Thymus (tissue), 11 donors: ENCODE measurements around the gene CENPC. TPM values are rescaled to one million over a fixed set of nuclear protein-coding genes. Genes with fewer than 3 reads are reported as not detected.
"Not testable (repeated sequence)": the region's sequence is repeated elsewhere in the genome, so short reads cannot be mapped to it uniquely, and the experiment has no call there.

Source experiments
- DNase-seq, 9 donors: peaks; one replicate each; pipeline ENCODE4 v3.0.0-alpha.2; 2013; ENCODE audit warnings: low spot score in 9 of 9, low read depth in 6 of 9, missing footprints in 1 of 9
- H3K27ac ChIP-seq, 2 donors: one replicate each; pipeline ENCODE4 v1.5.1; 2013; ENCODE audit warnings: control low read depth in 1 of 2, low read depth in 1 of 2, low read length in 1 of 2, mild to moderate bottlenecking in 1 of 2, moderate library complexity in 1 of 2
- H3K27me3 ChIP-seq, 2 donors: one replicate each; pipeline ENCODE4 v1.5.1; 2013; ENCODE audit warnings: low read length in 1 of 2; ENCODE audit not compliant: control insufficient read depth in 2 of 2, insufficient read depth in 1 of 2
- H3K36me3 ChIP-seq, 2 donors: one replicate each; pipeline ENCODE4 v1.5.1; 2013; ENCODE audit warnings: low read length in 1 of 2, mild to moderate bottlenecking in 1 of 2, moderate library complexity in 1 of 2; ENCODE audit not compliant: control insufficient read depth in 2 of 2, insufficient read depth in 2 of 2
- H3K4me1 ChIP-seq, 2 donors: one replicate each; pipeline ENCODE4 v1.5.1; 2013; ENCODE audit warnings: low read length in 2 of 2; ENCODE audit not compliant: control insufficient read depth in 2 of 2, insufficient read depth in 2 of 2
- H3K4me3 ChIP-seq, 2 donors: one replicate each; pipeline ENCODE4 v1.5.1; 2013; ENCODE audit warnings: low read length in 2 of 2, control low read depth in 1 of 2, mild to moderate bottlenecking in 1 of 2
- H3K9me3 ChIP-seq, 2 donors: one replicate each; pipeline ENCODE4 v1.5.1; 2013; ENCODE audit warnings: low read length in 1 of 2, mild to moderate bottlenecking in 1 of 2; ENCODE audit not compliant: control insufficient read depth in 2 of 2, insufficient read depth in 1 of 2
- WGBS: extraction: QIAGEN DNeasy Blood & Tissue Kit; methylation state at CpG from one replicate; pipeline ENCODE4 v1.1.7; 2013; 5-methylcytosine and 5-hydroxymethylcytosine counted together
- polyA plus RNA-seq: library from polyadenylated mRNA; stranded (reverse); fragments of 200-250 nt; gene quantifications from one replicate; pipeline ENCODE4 v1.2.3, GENCODE V29; 2013
- total RNA-seq: library from RNA; stranded (reverse); fragments of 120-200 nt; gene quantifications from one replicate; pipeline ENCODE4 v1.2.4, GENCODE V29; 2013
- donor health status: healthy.

The CENPC gene
- total and polyA plus RNA-seq, 2 donors, result 10.7 to 33.7 TPM

DNA sequence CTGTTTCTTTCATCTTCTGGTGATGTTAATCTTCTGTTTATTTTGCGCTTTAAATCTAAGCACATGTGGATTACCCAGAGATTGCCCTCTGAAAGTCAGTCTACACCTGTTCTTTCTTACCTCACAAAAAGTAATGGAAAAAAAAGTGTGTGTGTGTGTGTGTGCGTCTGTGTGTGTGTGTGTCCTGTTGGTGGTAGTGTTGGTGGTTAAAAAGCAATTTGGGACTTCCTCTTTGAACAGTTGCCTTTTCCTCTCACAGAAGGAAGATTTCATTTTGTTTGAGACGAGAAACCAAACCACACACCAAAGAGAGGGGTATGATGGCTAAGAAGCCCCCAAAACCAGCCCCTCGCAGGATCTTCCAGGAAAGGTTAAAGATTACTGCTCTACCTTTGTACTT, 13.2 kb upstream of the CENPC start, which contains the start of gene STAP1:
Gene STAP1 (plus strand): TSS at position 235 of the 400 bp plus-strand sequence. CDS start 83 bp downstream, at position 318.
- 5% methylated on average over 4 of the region's 4 CpGs for WGBS
- peak within 1 kb of the TSS; percentile 64 to 78 for H3K27ac ChIP-seq
- peak within 1 kb of the TSS; percentile 33 to 41 for H3K4me3 ChIP-seq
- peak in 8 of 9 donors; percentile 45 to 88 (median 69) for DNase-seq
- no peaks in the 10 kb centered on the region for H3K9me3 ChIP-seq
- H3K4me1 ChIP-seq, result peaks cover 7 to 13% of the 10 kb centered on the region in 2 donors
- H3K27me3 ChIP-seq, result no peaks in the 10 kb centered on the region
- no peaks in the 10 kb centered on the region for H3K36me3 ChIP-seq

DNA sequence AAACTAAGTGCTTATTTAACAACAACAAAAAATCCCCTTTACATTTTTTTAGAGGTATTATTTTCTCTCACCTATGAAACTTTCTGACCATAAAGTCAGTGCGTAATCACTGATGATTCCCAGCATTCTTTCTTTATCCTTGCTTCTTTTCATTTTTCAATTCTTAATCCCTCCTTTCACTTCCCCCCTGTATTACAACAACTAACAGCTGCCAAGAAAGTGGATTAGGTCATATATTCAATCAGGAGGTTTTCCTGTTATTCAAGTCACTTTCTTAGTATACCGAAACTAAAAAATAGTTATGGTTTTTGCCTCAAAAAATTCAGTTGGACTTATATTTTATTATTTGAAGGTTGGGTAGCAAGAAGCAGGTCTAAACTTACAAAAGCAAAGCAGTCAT, 11.1 kb upstream of the CENPC start:
- Histone ChIP-seq H3K36me3 (no peaks in the 10 kb centered on the region), H3K27me3 (no peaks in the 10 kb centered on the region), H3K4me1 (peaks cover 7 to 20% of the 10 kb centered on the region in 2 donors), H3K4me3 (no peak overlapping the region), H3K9me3 (no peaks in the 10 kb centered on the region), H3K27ac (no peak overlapping the region)
- no peak for DNase-seq
- WGBS, result 50% methylated on average over 2 of the region's 2 CpGs

DNA sequence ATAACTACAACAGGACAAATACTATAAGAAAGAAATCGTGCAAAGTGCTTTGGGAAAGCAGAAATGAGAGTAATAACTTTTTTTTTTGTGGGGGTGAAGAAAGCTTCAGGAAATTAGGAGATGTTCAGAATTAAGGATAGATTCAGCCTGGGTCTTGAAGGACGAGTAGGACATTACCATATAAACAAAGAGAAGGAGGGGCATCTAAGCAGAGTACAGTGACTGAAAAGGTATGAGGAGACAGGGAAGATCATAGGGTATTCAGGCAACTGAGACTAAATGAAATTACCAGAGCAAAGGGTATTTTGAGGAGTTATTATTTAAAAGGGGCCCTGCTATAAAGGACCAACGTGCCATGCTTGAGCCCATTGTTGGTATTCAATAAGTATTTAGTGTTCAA, 10.1 kb upstream of the CENPC start:
- Histone ChIP-seq H3K4me3 (no peak overlapping the region), H3K9me3 (no peaks in the 10 kb centered on the region), H3K27me3 (no peaks in the 10 kb centered on the region), H3K36me3 (no peaks in the 10 kb centered on the region), H3K27ac (no peak overlapping the region), H3K4me1 (peaks cover 7 to 16% of the 10 kb centered on the region in 2 donors)
- DNase-seq, result no peak
- 90% methylated on average over 3 of the region's 3 CpGs for WGBS

DNA sequence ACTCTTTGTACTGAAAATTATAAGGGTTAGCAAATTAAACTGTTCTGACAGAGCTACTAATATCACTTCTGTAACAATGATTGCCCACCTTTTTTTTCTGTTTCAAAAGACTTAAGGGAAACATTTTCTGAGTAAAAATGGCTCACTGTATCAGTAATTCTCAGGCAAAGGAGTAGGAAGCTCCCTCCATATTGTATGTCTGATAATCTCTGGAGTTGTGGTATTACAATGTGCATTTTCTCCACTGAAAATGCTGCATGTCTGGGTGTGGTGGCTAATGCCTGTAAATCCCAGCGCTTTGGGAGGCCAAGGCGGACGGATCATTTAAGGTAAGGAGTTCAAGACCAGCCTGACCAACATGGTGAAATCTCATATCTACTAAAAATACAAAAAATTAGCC, 8.8 kb upstream of the CENPC start:
- H3K27me3 ChIP-seq, result no peaks in the 10 kb centered on the region
- H3K27ac ChIP-seq, result no peak overlapping the region
- H3K9me3 ChIP-seq, result no peaks in the 10 kb centered on the region
- no peak for DNase-seq
- peaks cover 7 to 16% of the 10 kb centered on the region in 2 donors for H3K4me1 ChIP-seq
- WGBS, result 79% methylated on average over 3 of the region's 3 CpGs
- no peaks in the 10 kb centered on the region for H3K36me3 ChIP-seq
- no peak overlapping the region for H3K4me3 ChIP-seq

DNA sequence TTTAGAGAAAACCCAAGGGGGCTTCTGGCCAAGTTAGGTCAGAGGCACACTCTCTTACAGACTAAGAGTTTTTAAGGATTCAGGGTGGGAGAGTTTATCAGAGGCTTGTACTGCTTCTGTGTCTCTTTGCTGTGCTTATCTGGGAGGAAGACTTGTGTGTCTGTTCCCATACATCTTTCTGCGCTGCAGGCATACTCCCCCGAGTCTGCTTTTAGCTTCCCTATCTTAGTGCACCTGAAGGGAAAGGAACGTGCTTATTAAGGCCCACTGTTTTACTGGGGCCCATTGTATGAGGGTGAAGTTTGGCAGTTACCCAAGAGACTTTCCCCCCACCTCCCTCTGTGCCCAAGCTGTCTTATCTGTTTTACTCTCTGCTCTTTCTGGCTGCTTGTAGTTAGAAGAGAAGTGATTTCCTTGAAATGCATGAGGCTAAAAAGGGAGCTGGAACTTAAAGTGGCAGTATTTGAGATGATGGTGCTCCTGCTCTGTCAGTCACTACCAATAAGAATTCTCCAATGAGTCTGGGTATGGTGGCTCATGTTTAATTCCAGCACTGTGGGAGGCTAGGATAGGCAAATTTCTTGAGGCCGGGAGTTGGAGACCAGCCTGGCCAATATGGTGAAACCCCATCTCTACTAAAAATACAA, 7.0 kb upstream of the CENPC start:
- H3K4me1 ChIP-seq, H3K27me3 ChIP-seq, H3K27ac ChIP-seq, H3K36me3 ChIP-seq, DNase-seq, H3K9me3 ChIP-seq, H3K4me3 ChIP-seq: not testable (repeated sequence)
- 55% methylated on average over 4 of the region's 4 CpGs for WGBS

DNA sequence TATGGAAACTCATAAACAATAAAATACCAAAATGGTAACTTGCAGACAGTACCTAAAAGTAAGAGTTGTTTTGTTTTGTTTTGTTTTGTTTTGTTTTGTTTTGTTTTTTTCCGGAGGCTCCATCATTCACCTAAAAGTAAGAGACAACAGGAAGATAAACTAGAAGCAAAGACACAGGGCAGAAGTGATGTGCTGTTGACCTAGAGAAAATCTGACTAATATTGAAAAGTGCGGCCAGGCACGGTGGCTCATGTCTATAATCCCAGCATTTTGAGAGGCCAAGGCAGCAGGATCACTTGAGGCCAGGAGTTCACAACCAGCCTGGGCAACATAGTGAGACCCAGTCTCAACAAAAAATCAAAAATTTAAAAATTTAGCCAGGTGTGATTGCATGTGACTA, 5.6 kb upstream of the CENPC start:
- peaks cover 0 to 6% of the 10 kb centered on the region in 2 donors for H3K4me1 ChIP-seq
- 96% methylated on average over 3 of the region's 3 CpGs for WGBS
- H3K27ac ChIP-seq, result no peak overlapping the region
- no peaks in the 10 kb centered on the region for H3K27me3 ChIP-seq
- DNase-seq, result no peak
- H3K36me3 ChIP-seq, result no peaks in the 10 kb centered on the region
- H3K4me3 ChIP-seq, result no peak overlapping the region
- no peaks in the 10 kb centered on the region for H3K9me3 ChIP-seq

DNA sequence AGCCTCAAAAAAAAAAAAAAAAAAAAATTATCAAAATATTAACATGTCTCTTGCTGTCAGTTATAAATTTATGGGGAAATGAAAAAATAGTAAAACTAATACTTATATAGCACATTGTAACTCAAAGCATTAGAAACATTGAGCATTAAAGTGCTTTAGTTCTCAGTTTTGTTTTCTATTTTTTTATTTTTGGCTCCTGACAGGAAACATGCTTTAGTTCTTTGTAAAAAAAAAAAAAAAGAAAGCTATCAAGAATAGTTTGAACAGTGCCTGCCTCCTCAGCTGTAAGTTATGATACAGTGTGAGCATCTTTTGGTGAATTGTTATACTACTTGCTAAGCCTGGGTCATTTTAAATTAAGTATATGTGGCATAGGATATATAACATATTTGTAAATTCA, 5.1 kb upstream of the CENPC start:
- H3K27ac ChIP-seq, result no peak overlapping the region
- H3K9me3 ChIP-seq, result no peaks in the 10 kb centered on the region

DNA sequence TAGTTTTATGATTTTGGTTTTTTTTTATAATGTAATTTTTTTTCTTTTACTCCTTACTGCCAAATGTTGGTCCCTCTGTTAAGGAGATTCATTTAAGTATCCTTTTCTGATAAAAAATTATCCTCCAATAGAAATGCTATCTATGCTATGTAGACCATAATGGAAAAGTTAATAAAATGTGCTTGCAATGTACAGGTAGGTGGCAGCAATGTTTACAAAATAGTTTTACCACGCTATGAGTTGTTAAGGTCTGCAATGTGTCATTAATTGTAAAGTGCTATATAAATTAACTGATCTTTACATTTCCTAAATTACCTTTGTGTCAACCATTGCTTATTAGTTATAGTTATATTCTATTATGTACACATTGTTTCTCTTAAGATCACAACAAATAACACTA, 3.8 kb upstream of the CENPC start:
- Histone ChIP-seq H3K27me3 (no peaks in the 10 kb centered on the region), H3K4me1 (peaks cover 3 to 6% of the 10 kb centered on the region in 2 donors), H3K4me3 (no peak overlapping the region), H3K27ac (no peak overlapping the region), H3K9me3 (no peaks in the 10 kb centered on the region), H3K36me3 (no peaks in the 10 kb centered on the region)
- peak in 3 of 9 donors; percentile 25 to 69 (median 42) for DNase-seq
- 1% methylated on average over 1 of the region's 1 CpG for WGBS

More for the DNA sequence above, 5.1 kb upstream of the CENPC start:
- Histone ChIP-seq H3K4me3 (no peak overlapping the region), H3K27me3 (no peaks in the 10 kb centered on the region), H3K4me1 (peaks cover 0 to 6% of the 10 kb centered on the region in 2 donors), H3K36me3 (no peaks in the 10 kb centered on the region)
- no peak for DNase-seq

DNA sequence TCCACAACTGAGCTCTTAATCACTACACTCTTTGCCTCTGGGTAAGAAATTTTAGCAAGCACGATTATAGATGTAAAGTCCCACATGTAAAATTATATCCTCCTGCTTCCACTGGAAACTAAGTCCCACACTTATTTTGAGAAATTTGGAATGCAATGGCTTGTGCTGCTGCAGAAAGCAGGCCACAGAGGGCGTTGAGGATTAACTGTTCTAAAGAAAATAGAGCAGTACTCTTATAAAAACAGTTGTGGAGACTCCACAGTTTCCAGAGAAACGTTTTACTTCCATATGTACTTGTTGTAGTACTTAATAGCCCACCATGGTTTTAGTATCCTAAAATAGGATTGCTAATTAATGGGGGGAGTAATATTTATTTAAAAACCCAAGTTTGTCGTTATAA, 1.7 kb upstream of the CENPC start:
- peaks cover 0 to 3% of the 10 kb centered on the region in 2 donors for H3K4me1 ChIP-seq
- H3K4me3 ChIP-seq, result no peak overlapping the region
- H3K27ac ChIP-seq, result no peak overlapping the region
- WGBS, result 87% methylated on average over 4 of the region's 4 CpGs
- H3K36me3 ChIP-seq, result peaks cover 0 to 13% of the 10 kb centered on the region in 2 donors
- H3K27me3 ChIP-seq, result no peaks in the 10 kb centered on the region
- H3K9me3 ChIP-seq, result no peaks in the 10 kb centered on the region
- DNase-seq, result no peak
